ENCODE data around the gene BNC1. TPM values are rescaled to one million over a fixed set of nuclear protein-coding genes. Genes with fewer than 3 reads are reported as not detected.

BNC1 gene
- total RNA-seq, 2 donors from 2014 or later = 0.49 to 1.2 TPM

GRCh38 chr15:83305704-83306291 is 21.3 kb upstream of the BNC1 start:
- no peak for TF ChIP-seq CTCF (IDR thresholded peaks at IDR 0.05)
- H3K9me3 ChIP-seq = no peaks in the 10 kb centered on the region
- H3K27ac ChIP-seq = no peak overlapping the region
- ATAC-seq (ENCODE audit: insufficient number of reproducible peaks, low FRiP score, low read depth) (no peak), DNase-seq (ENCODE audit: low spot score) (no peak)
- no peaks in the 10 kb centered on the region for H3K27me3 ChIP-seq (replicated peaks; ENCODE audit: insufficient read depth)
- no peak overlapping the region for H3K4me3 ChIP-seq
- H3K4me1 ChIP-seq (ENCODE audit: control insufficient read depth in 1 of 2, low read depth in 2 of 2) = no peaks in the 10 kb centered on the region
- H3K36me3 ChIP-seq = no peaks in the 10 kb centered on the region

GRCh38 chr15:83304861-83305703 is 20.6 kb upstream of the BNC1 start:
- no peaks in the 10 kb centered on the region for H3K36me3 ChIP-seq
- no peak for ATAC-seq (ENCODE audit: insufficient number of reproducible peaks, low FRiP score, low read depth)
- H3K27ac ChIP-seq = no peak overlapping the region
- H3K4me3 ChIP-seq = no peak overlapping the region
- no peak for TF ChIP-seq CTCF (IDR thresholded peaks at IDR 0.05)
- no peaks in the 10 kb centered on the region for H3K9me3 ChIP-seq
- DNase-seq (ENCODE audit: low spot score) = no peak
- H3K27me3 ChIP-seq (replicated peaks; ENCODE audit: insufficient read depth) = no peaks in the 10 kb centered on the region
- no peaks in the 10 kb centered on the region for H3K4me1 ChIP-seq (ENCODE audit: control insufficient read depth in 1 of 2, low read depth in 2 of 2)

DNA sequence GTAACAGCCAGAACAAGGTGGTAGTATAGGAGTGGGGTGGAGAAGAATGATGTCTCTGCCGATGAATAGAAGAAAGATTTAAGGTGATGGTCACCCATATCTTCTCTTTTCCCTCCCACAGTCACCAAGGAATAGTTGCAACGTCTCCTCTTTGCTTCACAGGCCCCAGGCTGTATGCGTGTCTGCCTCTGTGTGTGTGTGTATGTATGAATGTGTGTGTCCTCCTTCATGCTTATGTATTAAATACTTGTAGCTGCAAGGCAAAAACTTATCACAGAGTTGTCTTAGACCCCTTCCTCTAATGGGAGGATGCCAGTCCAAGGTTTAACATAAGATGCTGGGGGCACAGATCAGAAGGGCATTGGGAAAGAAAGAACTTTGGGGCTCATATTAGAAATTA is 19.1 kb upstream of the BNC1 start:
- Histone ChIP-seq H3K9me3 (no peaks in the 10 kb centered on the region), H3K36me3 (no peaks in the 10 kb centered on the region), H3K4me3 (no peak overlapping the region), H3K4me1 (ENCODE audit: control insufficient read depth in 1 of 2, low read depth in 2 of 2) (no peaks in the 10 kb centered on the region), H3K27me3 (replicated peaks; ENCODE audit: insufficient read depth) (no peaks in the 10 kb centered on the region), H3K27ac (no peak overlapping the region)
- DNase-seq (ENCODE audit: low spot score) (no peak), ATAC-seq (ENCODE audit: insufficient number of reproducible peaks, low FRiP score, low read depth) (no peak)
- no peak for TF ChIP-seq CTCF (IDR thresholded peaks at IDR 0.05)

DNA sequence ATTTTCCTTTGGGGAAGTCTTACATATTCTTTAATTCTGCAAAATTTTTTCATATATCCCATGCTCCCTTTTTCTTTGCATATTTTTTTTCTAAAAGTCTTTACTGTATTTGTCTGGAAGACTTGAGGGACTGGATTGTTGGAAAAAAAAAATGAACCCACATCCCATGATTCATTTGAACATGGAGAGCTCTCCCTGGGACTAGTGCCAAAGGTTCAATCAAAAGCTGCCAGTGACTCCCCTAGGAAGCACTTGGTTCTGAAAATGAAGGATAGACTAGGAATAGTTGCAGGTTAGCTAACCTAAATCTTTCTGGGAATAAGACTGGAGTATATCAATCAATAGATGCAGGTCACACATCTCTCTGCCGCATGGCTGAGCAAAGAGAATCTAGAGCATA is 16.4 kb upstream of the BNC1 start:
- H3K4me1 ChIP-seq (ENCODE audit: control insufficient read depth in 1 of 2, low read depth in 2 of 2) = no peaks in the 10 kb centered on the region
- TF ChIP-seq CTCF (IDR thresholded peaks at IDR 0.05) = no peak
- ATAC-seq (ENCODE audit: insufficient number of reproducible peaks, low FRiP score, low read depth) = no peak
- H3K4me3 ChIP-seq = no peak overlapping the region
- no peaks in the 10 kb centered on the region for H3K27me3 ChIP-seq (replicated peaks; ENCODE audit: insufficient read depth)
- no peaks in the 10 kb centered on the region for H3K9me3 ChIP-seq
- H3K36me3 ChIP-seq = no peaks in the 10 kb centered on the region
- H3K27ac ChIP-seq = no peak overlapping the region
- no peak for DNase-seq (ENCODE audit: low spot score)

DNA sequence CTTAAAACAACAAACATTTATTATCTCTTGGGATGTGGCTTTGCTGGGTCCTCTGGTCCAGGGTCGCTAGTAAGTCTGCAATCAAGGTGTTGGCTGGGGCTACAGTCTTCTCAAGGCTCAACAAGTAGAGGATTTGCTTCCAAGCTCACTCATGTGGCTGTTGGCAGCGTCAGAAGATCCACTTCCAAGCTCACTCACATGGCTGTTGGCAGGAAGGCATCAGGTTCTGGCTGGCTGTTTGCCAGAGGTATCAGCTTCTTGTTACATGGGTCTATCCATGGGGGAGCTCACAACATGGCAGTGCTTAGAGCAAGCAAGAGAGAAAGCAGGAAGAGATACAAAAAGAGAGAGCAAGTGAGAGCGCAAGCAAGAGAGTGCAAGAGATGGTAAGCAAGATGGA is 15.0 kb upstream of the BNC1 start:
- ATAC-seq (ENCODE audit: insufficient number of reproducible peaks, low FRiP score, low read depth) = no peak
- no peaks in the 10 kb centered on the region for H3K9me3 ChIP-seq
- H3K36me3 ChIP-seq = no peaks in the 10 kb centered on the region
- H3K4me1 ChIP-seq (ENCODE audit: control insufficient read depth in 1 of 2, low read depth in 2 of 2) = no peaks in the 10 kb centered on the region
- no peak overlapping the region for H3K4me3 ChIP-seq
- TF ChIP-seq CTCF (IDR thresholded peaks at IDR 0.05) = no peak
- DNase-seq (ENCODE audit: low spot score) = no peak
- no peak overlapping the region for H3K27ac ChIP-seq
- no peaks in the 10 kb centered on the region for H3K27me3 ChIP-seq (replicated peaks; ENCODE audit: insufficient read depth)
